OCI-LY7 (cell line): ENCODE measurements around the gene MLX. TPM values are rescaled to one million over a fixed set of nuclear protein-coding genes. Genes with fewer than 3 reads are reported as not detected.
"Not testable (repeated sequence)": the region's sequence is repeated elsewhere in the genome, so short reads cannot be mapped to it uniquely, and the experiment has no call there.

Experiments
- BruUV-seq: library from RNA; stranded (reverse); fragments of 400-500 nt; replicated peaks from 2 replicates; lab custom pipeline; 2021; lab: Mats Ljungman, UMichigan
- CTCF ChIA-PET: fragments of 300-600 bp; sonication (Branson Sonifier 250); formaldehyde crosslinking; loops from one replicate; lab custom pipeline; 2022; ENCODE audit warnings: antibody characterized with exemption; ENCODE audit not compliant: unreplicated experiment; lab: Charles Lee
- POLR2A ChIA-PET: fragments of 300-600 bp; sonication (Branson Sonifier 250); formaldehyde crosslinking; loops from one replicate; lab custom pipeline; 2022; ENCODE audit warnings: antibody characterized with exemption; lab: Charles Lee
- DNase-seq: peaks from one replicate; pipeline ENCODE4 v3.0.0-alpha.2; 2015; ENCODE audit warnings: low spot score
- H2AFZ ChIP-seq: fragments of 200-600 bp; sonication (generic), shearing (Covaris generic); 2 replicates; pipeline ENCODE4 v1.6.1; 2014; ENCODE audit warnings: mild to moderate bottlenecking, antibody characterized with exemption, low read length, moderate library complexity
- H3K27ac ChIP-seq: fragments of 200-600 bp; sonication (generic); 2 replicates; pipeline ENCODE4 v1.5.1; 2014; ENCODE audit warnings: mixed run types, low read depth, mild to moderate bottlenecking, moderate library complexity, low read length, inconsistent platforms; ENCODE audit not compliant: poor library complexity, severe bottlenecking
- H3K36me3 ChIP-seq: fragments of 200-600 bp; sonication (generic); 2 replicates; pipeline ENCODE4 v1.6.1; 2014; ENCODE audit warnings: mild to moderate bottlenecking, antibody characterized with exemption, low read length, moderate library complexity, mixed read lengths; ENCODE audit not compliant: insufficient read depth
- H3K4me1 ChIP-seq: fragments of 200-600 bp; sonication (generic); 2 replicates; pipeline ENCODE4 v1.5.1; 2014; ENCODE audit warnings: mild to moderate bottlenecking, low read length; ENCODE audit not compliant: insufficient read depth, poor library complexity, severe bottlenecking
- H3K4me2 ChIP-seq: fragments of 200-600 bp; sonication (generic); 2 replicates; pipeline ENCODE4 v1.6.1; 2014; ENCODE audit warnings: mild to moderate bottlenecking, low read length
- H3K4me3 ChIP-seq: fragments of 200-600 bp; sonication (generic); 2 replicates; pipeline ENCODE4 v1.5.1; 2014; ENCODE audit warnings: mild to moderate bottlenecking, low read depth, low read length; ENCODE audit not compliant: poor library complexity, severe bottlenecking
- H3K79me2 ChIP-seq: fragments of 200-600 bp; sonication (generic); 2 replicates; pipeline ENCODE4 v1.6.1; 2016; ENCODE audit warnings: low read depth, mild to moderate bottlenecking, low read length, moderate library complexity, mixed read lengths; ENCODE audit not compliant: insufficient read depth
- H3K9me2 ChIP-seq: fragments of 200-600 bp; sonication (generic); 2 replicates; pipeline ENCODE4 v1.6.1; 2016; ENCODE audit warnings: mild to moderate bottlenecking, low read length, mixed read lengths; ENCODE audit not compliant: insufficient read depth
- H3K9me3 ChIP-seq: fragments of 200-600 bp; sonication (generic); 2 replicates; pipeline ENCODE4 v1.6.1; 2014; ENCODE audit warnings: mild to moderate bottlenecking, mixed run types, low read length, mixed read lengths
- H4K20me1 ChIP-seq: fragments of 200-600 bp; sonication (generic); 2 replicates; pipeline ENCODE4 v1.6.1; 2014; ENCODE audit warnings: mild to moderate bottlenecking, antibody characterized with exemption, low read length, moderate library complexity, mixed read lengths; ENCODE audit not compliant: insufficient read depth
- EZH2phosphoT487 ChIP-seq: fragments of 200-600 bp; sonication (generic); IDR thresholded peaks from 2 replicates; pipeline ENCODE4 v1.6.1; 2018; ENCODE audit warnings: low read depth, borderline replicate concordance, mild to moderate bottlenecking, mixed run types, antibody characterized with exemption, low read length, moderate library complexity, mixed read lengths
- intact Hi-C: fragments of 100-400 bp; cut with micrococcal nuclease; formaldehyde crosslinking; loops from one replicate; pipeline ENCODE4 v1.10.0; 2022; ENCODE audit not compliant: unreplicated experiment
- total RNA-seq, 2 experiments: library from RNA; depleted of rRNA in 1 of 2; stranded (reverse); fragments of >200 nt in 1 of 2; shearing (Covaris generic) in 1 of 2; gene quantifications; 2 replicates each; pipeline ENCODE4 v1.2.3, GENCODE V29; 2014 to 2022
- TF ChIP-seq, protein P1 (sequence below): fragments of 200-600 bp; sonication (generic); conservative IDR thresholded peaks from 2 replicates; pipeline ENCODE4 v1.5.1; 2014; ENCODE audit warnings: mild to moderate bottlenecking, antibody characterized with exemption, low read length, moderate library complexity, mixed read lengths

The MLX gene
- total RNA-seq, 2 experiments from 2014 or later, result 33.6 to 51.2 TPM

GRCh38 chr17:42555122-42555622 lies 11.7 kb upstream of the MLX start:
- Histone ChIP-seq H3K27ac (peak overlapping the region; percentile 64), H4K20me1 (no peaks in the 10 kb centered on the region), H3K36me3 (no peaks in the 10 kb centered on the region), H3K9me3 (no peaks in the 10 kb centered on the region), H3K9me2 (no peaks in the 10 kb centered on the region), H3K4me1 (peaks cover 29% of the 10 kb centered on the region), H3K4me3 (peak overlapping the region; percentile 87), H2AFZ (peak overlapping the region; percentile 54; the same call in 1 of the 2 replicates), H3K4me2 (peak overlapping the region; percentile 86), H3K79me2 (no peaks in the 10 kb centered on the region)
- ChIA-PET POLR2A (no interaction called here), CTCF (no interaction called here)
- TF ChIP-seq EZH2phosphoT487, result no peak
- TF ChIP-seq, protein P1, sequence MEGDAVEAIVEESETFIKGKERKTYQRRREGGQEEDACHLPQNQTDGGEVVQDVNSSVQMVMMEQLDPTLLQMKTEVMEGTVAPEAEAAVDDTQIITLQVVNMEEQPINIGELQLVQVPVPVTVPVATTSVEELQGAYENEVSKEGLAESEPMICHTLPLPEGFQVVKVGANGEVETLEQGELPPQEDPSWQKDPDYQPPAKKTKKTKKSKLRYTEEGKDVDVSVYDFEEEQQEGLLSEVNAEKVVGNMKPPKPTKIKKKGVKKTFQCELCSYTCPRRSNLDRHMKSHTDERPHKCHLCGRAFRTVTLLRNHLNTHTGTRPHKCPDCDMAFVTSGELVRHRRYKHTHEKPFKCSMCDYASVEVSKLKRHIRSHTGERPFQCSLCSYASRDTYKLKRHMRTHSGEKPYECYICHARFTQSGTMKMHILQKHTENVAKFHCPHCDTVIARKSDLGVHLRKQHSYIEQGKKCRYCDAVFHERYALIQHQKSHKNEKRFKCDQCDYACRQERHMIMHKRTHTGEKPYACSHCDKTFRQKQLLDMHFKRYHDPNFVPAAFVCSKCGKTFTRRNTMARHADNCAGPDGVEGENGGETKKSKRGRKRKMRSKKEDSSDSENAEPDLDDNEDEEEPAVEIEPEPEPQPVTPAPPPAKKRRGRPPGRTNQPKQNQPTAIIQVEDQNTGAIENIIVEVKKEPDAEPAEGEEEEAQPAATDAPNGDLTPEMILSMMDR, result no peak
- intact Hi-C loops, result no loop called here
- no peak for DNase-seq
- BruUV-seq, result TSS peak; percentile 93

DNA sequence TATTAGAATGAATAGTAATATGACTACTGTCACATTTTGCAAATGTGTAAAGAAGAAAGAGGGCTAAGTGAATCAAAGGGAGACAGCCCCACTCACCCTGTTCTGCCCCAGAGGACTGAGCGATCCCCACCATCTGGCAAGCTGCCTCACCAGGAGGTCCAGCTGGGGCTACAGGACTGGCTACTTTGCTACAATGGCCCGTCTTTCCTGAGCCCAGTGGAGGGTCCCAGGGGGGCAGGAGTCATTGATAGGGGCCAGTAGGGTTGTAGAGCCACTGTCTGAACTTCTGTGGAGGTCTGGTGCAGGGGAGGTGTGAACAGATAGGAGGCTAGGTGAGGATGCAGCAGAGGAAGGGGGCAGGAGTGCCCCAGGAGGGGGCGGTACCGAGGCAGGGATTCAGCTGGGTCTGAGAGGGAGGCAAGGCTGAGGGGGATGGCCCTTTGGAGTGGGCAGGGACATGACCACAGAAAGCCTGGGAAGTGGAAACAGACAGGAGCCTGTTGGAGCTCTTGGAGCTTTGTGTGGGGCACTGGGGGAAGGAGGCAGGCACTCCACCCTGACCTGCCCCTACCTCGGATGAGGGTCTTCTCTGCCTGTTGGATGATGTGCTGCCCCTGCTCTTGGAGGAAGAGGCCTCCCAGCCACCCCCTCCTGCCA lies 10.8 kb upstream of the MLX start:
- H3K9me3 ChIP-seq, H2AFZ ChIP-seq, POLR2A ChIA-PET, BruUV-seq, H3K36me3 ChIP-seq, H3K27ac ChIP-seq, H3K4me3 ChIP-seq, intact Hi-C loops, H4K20me1 ChIP-seq, H3K79me2 ChIP-seq, CTCF ChIA-PET, DNase-seq, H3K9me2 ChIP-seq: not testable (repeated sequence)
- TF ChIP-seq, protein P1, result peak; percentile 52
- Histone ChIP-seq H3K4me1 (peaks cover 29% of the 10 kb centered on the region), H3K4me2 (peak overlapping the region; percentile 26)

- Histone ChIP-seq H4K20me1 (no peaks in the 10 kb centered on the region), H3K27ac (no peak overlapping the region), H3K36me3 (peaks cover 12% of the 10 kb centered on the region), H3K9me2 (no peaks in the 10 kb centered on the region), H3K4me2 (no peak overlapping the region), H3K9me3 (no peaks in the 10 kb centered on the region), H3K4me3 (no peak overlapping the region), H3K79me2 (peaks cover 25% of the 10 kb centered on the region), H2AFZ (no peak overlapping the region), H3K4me1 (peaks cover 38% of the 10 kb centered on the region)
- TF ChIP-seq, protein P1, result no peak
- TF ChIP-seq EZH2phosphoT487, result no peak
- no peak for DNase-seq
- ChIA-PET POLR2A (no interaction called here), CTCF (no interaction called here)
- intact Hi-C loops, result no loop called here
- BruUV-seq, result no TSS peak
Observed at GRCh38 chr17:42559075-42559474, 7.8 kb upstream of the MLX start.
